LNCaP clone FGC (cell line): ENCODE results near the gene ELOVL5.

ENCODE experiments used
- DNase-seq: peaks from one replicate; pipeline ENCODE4 v3.0.0-alpha.2; 2011; ENCODE audit warnings: low read depth
- H3K4me3 ChIP-seq: 2 replicates; pipeline ENCODE4 v1.5.1; 2011; ENCODE audit warnings: mild to moderate bottlenecking, low read depth, low read length, control low read depth
- CTCF ChIP-seq: IDR thresholded peaks from 2 replicates; pipeline ENCODE4 v1.5.1; 2012; ENCODE audit warnings: mild to moderate bottlenecking; ENCODE audit not compliant: control insufficient read depth, insufficient read depth; ENCODE audit errors: extremely low read depth

ELOVL5 gene

GRCh38 chr6:53266553-53267090, 82.1 kb downstream of the ELOVL5 start:
- DNase-seq, result no peak
- TF ChIP-seq CTCF, result no peak
- H3K4me3 ChIP-seq, result no peak overlapping the region

- DNase-seq, result no peak
- H3K4me3 ChIP-seq, result no peak overlapping the region
- TF ChIP-seq CTCF, result no peak
Observed at GRCh38 chr6:53264915-53265607, 83.7 kb downstream of the ELOVL5 start.

GRCh38 chr6:53264337-53264736, 84.4 kb downstream of the ELOVL5 start:
- H3K4me3 ChIP-seq, result no peak overlapping the region
- no peak for DNase-seq
- no peak for TF ChIP-seq CTCF

- no peak overlapping the region for H3K4me3 ChIP-seq
- no peak for TF ChIP-seq CTCF
- DNase-seq, result no peak
Observed at GRCh38 chr6:53263917-53264316, 84.8 kb downstream of the ELOVL5 start.

GRCh38 chr6:53259860-53260580, 88.7 kb downstream of the ELOVL5 start:
- TF ChIP-seq CTCF, result no peak
- DNase-seq, result no peak
- H3K4me3 ChIP-seq, result no peak overlapping the region

GRCh38 chr6:53258774-53259155, 90.0 kb downstream of the ELOVL5 start:
- TF ChIP-seq CTCF, result no peak
- no peak overlapping the region for H3K4me3 ChIP-seq

More at GRCh38 chr6:53258774-53259155, 90.0 kb downstream of the ELOVL5 start:
- DNase-seq, result no peak
